Activated CD4-positive, alpha-beta T cell treated with anti-CD3 and anti-CD28 coated beads for 48 hours (primary cell): ENCODE data around the gene STYXL1.
A peak's percentile ranks its signal among the peaks of the same experiment; 100 is the strongest.
"Not testable (repeated sequence)": the region's sequence is repeated elsewhere in the genome, so short reads cannot be mapped to it uniquely, and the experiment has no call there.

ENCODE experiments used
- DNase-seq: peaks from one replicate; pipeline ENCODE4 v3.0.0-alpha.2; 2020

The STYXL1 gene

DNA sequence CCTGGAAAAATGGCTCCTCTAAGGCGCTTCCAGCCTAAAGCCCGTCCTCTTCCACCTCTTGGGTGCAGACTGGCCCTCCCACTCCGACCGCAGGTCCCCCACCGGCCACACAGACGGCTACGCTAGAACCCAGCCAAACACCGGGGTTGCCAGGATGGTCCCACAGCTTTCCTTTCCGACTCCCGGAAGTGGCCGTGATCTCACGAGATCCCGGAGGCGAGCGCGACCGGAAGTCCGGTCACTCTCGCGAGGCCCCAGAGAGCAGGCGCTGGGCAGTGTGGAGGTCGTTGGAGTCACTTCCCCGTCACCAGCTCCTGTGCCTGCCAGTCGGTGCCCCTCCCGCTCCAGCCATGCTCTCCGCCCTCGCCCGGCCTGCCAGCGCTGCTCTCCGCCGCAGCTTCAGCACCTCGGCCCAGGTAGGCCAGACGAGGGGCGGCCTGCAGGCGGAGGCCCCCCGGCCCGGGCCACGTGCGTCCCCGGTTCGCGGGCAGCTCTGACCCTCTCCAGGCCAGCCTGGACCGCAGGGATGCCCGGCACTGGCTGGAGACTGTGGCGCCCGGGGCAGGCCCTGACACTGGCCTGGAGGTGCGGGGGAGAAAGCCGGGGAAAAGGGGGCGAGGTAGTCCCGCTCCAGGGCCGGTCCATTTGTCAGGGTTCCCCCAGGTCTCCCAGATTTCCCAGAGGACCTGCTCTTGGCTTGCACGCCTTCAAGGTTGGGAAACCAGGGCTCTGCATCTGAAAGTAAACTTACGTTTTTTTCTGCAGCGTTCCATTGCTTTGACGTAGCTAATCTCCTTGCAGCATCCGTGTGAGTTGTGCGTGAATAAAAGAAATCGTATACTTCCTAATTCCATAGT, at the start of gene STYXL1, which contains the start of gene MDH2:
Gene STYXL1, minus strand, starts transcription at position 190 of the 857 bp plus-strand sequence. CDS start 17,477 bp downstream, outside the sequence.
Gene MDH2, plus strand, starts transcription at position 296 of the 857 bp plus-strand sequence. Its CDS starts 55 bp downstream, at position 351.
- peak; percentile 94 for DNase-seq

GRCh38 chr7:76095908-76096307, 48.1 kb upstream of the STYXL1 start:
- no peak for DNase-seq

GRCh38 chr7:76094326-76094725, 46.5 kb upstream of the STYXL1 start:
- DNase-seq, result not testable (repeated sequence)

- not testable (repeated sequence) for DNase-seq
These were observed 45.7 kb upstream of the STYXL1 start for GRCh38 chr7:76093531-76093930.

DNA sequence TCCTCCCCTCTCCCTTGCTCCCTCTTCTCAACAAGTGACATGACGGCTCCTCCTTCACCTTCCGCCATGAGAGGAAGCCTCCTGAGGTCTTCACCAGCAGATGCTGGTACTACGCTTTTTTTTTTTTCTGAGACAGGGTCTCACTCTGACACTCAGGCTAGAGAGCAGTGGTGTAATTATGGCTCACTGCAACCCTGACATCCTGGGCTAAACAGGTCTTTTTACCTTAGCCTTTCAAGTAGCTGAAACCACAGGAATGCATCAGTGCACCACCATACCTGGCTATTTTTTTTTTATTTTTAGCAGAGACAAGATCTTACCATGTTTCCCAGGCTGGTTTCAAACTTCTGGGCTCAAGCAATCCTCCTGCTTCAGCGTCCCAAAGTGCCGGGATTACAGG, 43.7 kb upstream of the STYXL1 start:
- DNase-seq, result no peak

- no peak for DNase-seq
These were observed 42.2 kb upstream of the STYXL1 start for GRCh38 chr7:76089865-76090475.

GRCh38 chr7:76087362-76087791, 39.6 kb upstream of the STYXL1 start:
- not testable (repeated sequence) for DNase-seq

DNA sequence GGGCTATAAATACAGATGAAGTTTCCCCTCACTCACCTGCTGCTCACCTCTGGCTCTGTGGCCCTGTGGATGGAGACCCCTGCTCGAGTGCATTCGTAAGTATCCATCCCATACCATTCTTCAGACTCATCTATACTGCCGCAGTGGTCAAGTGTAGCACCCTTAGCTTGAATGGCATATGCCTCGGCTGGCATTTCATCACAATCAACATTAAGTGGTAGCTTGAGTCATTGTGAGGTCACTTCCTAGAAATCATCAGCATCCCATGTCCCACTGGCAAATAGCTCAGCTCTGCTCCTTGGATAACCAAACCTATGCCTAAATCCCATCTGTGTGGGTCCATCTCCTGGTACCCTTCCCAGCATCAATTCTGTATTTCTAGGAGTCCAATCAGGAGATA, 38.3 kb upstream of the STYXL1 start:
- no peak for DNase-seq

DNA sequence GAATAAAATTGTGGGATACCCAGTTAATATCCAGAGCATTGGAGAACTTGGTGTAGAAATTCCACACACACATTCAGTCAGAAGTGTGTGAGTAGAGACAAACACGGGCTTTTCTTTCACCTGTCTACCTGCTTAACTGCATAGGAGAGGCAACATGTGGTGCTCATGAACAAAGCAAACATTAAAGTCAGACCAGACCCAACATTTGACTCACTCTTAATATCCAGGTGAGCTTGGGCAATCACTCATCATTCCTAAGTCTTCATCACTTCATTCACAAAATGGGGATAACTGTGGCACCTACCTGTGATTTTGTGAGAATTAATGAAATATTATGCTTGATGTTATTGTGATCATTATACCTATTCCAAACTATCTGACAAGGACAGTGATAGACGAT, 36.3 kb upstream of the STYXL1 start:
- DNase-seq, result not testable (repeated sequence)

- no peak for DNase-seq
These were observed 32.4 kb upstream of the STYXL1 start for GRCh38 chr7:76080204-76080603.

GRCh38 chr7:76077435-76077834, 29.6 kb upstream of the STYXL1 start:
- no peak for DNase-seq

GRCh38 chr7:76076995-76077394, 29.2 kb upstream of the STYXL1 start:
- no peak for DNase-seq

GRCh38 chr7:76074972-76075370, 27.2 kb upstream of the STYXL1 start:
- DNase-seq, result no peak

GRCh38 chr7:76074306-76074971, 26.6 kb upstream of the STYXL1 start:
- no peak for DNase-seq

GRCh38 chr7:76073335-76073990, 25.7 kb upstream of the STYXL1 start:
- DNase-seq, result no peak

GRCh38 chr7:76072243-76073148, 24.7 kb upstream of the STYXL1 start:
- no peak for DNase-seq

DNA sequence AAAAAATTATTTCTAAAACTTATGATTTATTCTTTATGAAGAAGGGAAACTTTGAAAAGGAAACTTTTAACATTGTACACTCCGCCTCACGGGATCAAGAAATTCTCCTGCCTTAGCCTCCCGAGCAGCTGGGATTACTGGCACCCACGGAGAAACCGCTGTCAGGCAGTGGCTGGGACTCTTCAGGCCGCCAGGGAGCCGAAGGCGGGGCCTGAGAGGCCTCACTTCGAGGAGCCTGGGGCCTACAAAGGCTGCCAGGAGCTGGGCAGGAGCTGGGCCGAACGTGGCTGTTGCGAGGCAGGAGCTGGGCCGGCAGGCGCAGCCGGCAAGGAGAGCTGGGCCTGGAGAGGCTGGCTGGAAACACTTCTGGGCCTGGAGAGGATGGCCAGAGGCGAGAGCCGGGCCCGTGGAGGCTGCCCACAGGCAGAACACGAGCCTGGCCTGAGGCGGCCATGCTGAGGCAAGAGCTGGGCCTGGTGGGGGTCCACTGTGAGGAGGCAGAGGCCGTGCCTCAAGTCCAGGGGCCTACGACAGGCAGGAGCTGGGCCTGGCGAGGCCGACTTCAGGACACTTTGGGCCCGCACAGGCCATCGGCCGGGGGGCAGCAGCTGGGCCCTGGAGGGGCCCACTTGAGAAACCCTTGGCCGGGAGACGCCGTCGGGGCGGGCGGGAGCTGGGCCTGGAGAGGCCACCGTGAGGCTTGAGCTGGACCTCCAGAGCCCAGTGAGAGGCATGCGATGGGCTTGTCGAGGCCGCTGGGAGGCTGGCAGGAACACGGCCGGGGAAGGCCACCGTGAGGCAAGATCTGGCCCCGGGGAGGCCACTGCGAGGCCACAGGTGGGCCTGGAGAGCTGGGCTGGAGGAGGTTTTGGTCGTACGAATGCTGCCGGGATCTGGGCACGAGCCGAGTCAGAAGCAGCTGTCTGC, 23.8 kb upstream of the STYXL1 start:
- DNase-seq, result no peak

DNA sequence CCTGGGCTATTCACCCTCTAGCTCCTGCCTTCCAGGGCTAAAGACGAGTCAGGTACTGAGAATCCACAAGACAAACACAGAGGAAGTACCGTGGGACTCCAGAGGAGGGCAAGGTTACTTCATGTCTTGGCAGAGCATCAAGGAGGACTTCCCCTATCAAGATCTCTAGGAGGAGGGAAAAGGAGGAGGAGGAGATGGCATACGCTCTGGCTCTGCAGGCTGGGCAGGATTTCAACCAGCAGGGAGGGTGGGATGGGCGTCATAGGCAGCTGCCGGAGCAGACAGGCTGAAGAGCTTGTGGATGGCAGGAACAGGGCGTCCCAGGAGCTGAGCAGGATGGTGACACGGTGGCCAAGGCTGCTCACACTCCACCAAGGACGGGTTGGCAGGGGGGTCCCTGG, 21.4 kb upstream of the STYXL1 start:
- no peak for DNase-seq

GRCh38 chr7:76066716-76067503, 19.1 kb upstream of the STYXL1 start:
- DNase-seq, result no peak
